Inferior parietal cortex (tissue), 1 donor: ENCODE results near the gene SPPL3.

Experiments used
- DNase-seq: peaks from one replicate; pipeline ENCODE4 v3.0.0-alpha.2; 2016; ENCODE audit errors: extremely low spot score

The SPPL3 gene

DNA sequence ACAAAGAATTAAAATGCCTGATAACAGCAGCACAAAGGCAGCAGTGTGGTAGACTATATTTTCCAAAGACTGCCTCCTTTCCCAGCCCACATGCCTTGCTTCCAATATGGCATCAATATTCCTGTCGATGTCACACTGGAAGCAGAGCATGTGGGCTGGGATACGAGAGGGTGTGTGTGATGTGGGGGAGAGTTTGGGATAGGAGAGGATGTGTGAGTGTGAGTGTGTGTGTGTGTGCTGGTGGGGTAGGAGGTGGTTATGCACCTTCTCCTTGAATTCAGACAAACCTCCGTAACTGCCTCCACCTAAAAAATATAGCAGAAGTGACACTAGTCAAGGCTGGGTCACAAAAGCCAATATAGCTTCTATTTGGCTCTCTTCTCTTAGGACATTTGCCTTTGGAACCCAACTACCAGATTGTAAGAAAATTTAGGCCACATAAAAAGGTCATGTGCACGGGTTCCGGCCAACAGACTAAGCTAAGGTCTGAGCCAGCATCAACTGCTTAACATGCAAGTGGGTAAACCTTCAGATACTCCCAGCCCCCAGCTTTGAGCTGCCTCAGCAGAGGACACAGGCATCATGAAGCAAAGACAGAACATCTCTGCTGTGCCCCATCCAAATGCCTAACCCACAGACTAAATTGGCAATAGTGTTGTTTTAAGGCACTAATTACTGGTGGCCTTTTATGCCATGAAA, 29.5 kb downstream of the SPPL3 start:
- no peak for DNase-seq

DNA sequence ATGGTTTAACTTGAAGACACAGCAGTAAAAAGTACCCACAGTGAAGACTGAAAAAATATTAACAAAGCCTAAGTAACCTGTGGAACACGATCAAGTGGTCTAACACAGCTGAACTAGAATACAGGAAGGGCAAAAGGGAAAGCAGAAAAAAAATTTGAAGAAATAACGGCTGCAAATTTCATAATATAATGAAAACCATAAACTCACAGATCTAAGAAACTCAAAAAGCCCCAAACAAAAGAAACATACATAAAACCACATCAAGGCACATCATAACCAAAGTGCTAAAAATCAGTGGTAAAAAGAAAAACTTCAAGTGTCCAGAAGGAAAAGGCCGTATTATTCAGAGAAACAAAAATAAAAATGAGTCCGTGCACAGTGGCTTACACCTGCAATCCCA, 30.9 kb downstream of the SPPL3 start:
- no peak for DNase-seq

DNA sequence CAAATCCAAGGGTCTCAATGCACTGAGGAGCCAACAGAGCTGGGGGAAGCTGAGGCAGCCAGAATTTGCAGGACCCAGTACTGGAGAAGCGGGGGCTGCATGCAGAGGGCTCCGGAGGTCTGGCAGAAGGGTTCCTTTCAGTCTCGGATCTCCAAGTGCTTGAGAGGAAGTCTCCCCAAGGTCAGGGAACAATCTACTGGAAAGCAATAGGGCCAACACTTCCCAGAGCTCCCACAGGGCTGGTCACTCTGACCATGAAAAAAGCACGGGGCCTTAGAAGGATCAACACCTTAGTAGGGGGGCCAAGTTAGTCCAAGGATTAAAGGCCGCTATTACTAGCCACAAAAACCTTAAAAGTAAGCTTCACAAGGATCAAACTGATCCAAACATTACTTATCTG, 31.7 kb downstream of the SPPL3 start:
- no peak for DNase-seq

DNA sequence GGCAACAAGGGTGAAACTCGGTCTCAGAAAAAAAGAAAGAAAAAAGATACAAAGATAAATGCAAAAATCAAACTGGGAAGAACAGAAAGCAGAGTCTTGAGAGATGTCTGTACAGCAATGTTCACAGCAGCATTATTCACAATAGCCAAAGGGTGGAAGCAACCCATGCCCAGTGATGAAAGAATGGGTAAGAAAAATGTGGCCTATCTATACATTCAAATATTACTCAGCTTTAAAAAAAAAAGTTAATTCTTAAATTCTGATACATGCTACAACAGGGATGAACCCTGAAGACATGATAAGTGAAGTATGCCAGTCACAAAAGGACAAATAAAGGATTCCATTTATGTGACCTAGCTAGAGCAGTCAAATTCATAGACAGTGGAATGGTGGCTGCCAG, 33.7 kb downstream of the SPPL3 start:
- no peak for DNase-seq

DNA sequence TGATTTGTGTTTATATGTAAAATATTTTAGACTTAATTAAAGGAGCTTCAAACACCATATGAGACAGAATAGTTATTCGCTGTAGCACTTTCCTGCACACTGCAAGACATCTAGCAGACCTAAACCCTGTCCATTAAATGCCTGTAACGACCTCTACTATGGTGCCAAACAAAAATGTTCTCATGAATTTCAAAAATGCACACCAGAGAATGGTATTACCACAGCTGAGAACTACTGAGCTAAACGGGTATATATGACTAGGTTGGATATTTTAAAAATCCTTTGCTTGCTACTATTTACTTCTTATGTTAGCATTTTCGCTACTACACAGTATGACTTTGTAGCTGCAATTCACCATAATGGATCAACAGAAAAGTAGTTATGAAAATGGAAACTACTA, 34.8 kb downstream of the SPPL3 start:
- no peak for DNase-seq

DNA sequence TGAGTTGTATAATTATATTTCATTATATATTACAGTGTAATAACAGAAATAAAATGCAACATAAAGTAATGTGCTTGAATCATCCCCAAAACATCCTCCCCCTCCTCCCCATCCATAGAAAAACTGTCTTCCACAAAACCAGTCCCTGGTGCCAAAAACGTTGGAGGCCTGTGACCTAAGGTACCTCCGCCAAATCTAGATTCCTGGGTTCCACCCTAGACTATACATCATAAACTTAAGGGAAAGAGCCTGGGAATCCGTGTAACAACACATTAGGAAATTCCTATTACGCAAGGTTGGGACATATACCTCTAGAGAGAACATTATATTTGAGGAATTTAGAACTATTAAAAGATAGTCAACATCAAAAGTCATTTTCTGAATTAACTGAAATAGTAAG, 38.0 kb downstream of the SPPL3 start:
- DNase-seq = no peak

DNA sequence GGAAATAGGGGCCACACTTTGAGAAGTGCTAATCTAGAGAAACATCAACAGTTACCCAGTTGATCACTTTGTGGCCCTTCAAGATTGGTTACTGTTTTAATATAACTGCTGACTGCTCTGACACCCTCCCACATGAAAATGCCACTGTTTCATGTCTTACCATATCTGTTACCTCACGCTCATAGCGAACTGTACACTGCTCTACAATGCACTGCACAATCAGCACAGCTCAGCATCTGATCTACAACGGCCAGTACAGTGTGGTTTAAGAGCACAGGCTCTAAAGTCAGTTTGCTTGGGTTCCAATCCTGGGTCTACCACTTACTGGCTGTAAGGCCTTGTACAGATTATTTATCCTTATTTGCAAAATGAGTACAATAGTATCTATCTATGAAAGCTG, 39.1 kb downstream of the SPPL3 start:
- DNase-seq = no peak

DNA sequence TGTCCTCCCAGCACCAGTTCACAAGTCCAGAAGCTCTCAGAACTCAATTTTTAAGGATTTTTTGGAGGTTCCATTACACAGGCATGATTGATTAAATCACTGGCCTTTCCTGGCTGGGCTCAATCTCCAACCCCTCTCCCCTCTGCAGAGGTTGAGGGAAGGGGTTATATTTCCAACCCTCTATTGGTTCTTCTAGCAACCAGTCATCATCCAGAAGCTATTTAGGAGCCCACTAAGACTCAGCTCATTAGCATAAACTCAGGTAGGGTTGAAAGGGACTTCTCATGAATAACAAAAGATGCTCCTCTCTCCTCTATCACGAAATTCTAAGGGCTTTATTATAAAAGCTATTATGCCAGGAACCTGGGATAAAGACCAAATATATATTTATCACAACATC, 41.5 kb downstream of the SPPL3 start:
- no peak for DNase-seq

DNA sequence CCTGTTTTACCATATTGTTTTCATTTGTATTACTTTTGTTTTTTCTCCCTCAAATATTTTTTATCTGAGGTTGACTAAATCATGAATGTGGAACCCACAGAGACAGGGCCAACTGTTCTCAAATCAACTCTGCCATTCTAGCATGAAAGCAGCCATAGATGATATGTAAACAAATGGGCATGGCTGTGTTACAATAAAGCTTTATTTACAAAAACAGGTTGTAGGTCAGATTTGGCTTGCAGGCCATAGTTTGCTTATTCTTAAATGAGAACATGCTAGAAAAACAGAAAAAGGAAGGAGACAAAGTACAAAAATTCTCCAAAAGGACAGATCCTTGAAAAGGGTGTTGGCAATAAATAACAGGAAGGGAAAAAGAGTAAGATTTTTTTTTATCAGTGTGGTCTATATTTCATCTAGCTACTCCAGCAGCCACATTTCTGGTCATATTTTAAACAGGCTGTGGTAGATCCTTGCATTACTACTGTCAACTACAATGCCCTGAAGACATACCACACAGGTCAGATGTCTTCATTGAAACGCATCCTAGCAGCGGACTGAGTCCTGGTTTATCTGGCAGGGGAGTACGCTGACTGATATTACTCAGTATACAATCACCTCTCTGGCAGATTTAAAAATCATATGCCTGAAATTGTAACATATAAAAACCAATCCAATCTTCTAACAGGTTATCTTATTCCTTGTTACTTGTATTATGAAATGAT, 42.9 kb downstream of the SPPL3 start:
- DNase-seq = no peak

DNA sequence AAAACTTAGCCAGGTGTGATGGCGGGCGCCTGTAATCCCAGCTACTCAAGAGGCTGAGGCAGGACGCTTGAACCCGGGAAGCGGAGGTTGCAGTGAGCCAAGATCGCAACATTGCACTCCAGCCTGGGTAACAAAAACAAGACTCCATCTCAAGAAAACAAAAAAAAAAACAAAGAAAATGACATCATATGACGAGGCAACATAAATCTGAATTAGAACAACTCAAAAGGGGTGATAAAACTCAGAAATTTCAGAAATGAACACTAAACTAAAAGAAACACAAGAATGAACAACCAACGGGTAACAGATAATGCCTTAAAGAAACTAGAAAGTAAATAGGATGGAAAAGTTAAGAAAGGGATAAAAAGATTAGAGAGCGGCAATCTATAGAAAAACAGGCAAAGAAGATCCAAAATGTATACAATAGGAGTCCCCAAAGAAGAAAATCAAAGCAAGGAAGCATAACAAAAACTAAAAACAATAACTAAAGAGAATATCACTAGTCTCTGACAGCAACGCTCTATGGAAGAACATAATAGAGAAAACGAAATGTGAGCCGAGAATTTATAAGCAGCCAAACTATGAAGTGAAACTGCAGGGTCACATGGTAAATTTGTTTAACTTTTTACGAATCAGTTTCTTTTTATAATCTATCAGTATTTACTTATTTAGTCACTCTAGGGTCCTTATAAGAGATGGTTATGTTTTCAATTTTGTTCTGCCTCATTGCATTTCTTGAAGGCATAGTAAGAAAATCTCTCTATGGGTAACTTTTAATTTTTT, 45.7 kb downstream of the SPPL3 start:
- no peak for DNase-seq

DNA sequence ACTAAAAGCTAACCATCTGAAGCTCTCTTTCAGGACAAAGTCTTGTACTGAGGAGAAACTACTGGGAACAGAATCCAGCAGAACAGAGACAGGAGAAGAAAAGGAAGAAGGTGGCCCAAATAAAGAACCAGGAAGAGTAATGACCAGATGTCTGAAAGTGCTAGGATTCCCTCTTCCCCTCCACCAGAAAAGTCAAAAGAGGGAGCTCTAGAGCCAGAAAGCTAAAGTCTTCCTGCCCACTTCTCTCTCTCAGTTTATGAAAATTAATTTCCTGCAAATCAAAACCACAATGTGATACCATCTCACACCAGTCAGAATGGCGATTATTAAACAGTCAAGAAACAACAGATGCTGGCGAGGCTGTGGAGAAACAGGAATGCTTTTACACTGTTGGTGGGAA, 47.2 kb downstream of the SPPL3 start:
- no peak for DNase-seq

DNA sequence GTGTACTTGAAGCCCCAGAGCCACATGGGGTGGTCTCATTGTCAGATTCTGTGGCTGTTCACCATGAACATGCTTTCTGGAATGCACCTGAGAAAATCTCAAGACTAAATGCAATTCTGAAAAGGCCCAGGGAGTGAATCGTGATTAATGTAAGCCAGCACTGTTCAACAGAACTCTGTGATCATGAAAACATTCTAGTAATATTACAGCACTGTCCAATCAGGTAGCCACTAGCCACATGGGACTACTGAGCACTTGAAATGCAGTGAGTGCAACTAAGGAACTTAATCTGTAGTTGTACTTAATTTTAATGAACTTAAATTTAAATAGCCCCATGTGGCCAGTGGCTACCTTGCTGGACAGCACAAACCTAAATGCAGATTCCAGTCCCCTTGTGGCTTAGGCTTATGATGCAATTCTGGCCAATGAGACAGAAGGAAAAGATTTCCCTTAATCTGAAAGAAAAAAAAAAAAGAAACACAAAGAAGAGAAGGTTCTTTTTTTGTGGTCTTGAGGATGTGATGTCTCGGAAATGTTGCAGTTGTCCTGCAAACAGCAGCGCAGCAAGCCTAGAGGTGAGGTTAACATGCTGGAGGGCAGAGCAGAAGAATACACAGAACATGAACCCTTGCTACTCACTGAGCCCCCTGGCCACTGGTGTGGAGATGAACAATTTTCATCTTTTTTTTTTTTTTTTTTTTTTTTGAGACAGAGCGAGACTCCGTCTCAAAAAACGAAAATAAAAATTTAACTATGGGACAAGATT, 48.2 kb downstream of the SPPL3 start:
- no peak for DNase-seq

DNA sequence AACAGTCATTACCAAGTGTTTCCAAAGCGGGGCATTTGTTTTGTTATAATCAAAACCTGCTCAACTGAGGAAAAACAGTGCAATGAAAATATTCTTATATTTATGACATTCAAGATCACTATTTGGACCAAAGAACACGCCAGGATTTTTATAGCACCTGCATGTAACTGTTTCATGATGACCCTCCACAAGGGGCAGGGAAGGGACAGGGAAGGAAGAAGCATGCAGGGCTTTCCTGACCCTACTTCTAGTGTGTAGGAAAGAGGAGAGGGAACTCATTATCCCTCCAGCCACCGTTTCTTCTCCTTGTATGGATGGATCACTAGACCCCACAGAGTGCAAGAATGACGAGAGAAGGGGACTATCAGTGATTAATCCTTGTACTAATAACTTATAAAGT, 49.4 kb downstream of the SPPL3 start:
- no peak for DNase-seq

DNA sequence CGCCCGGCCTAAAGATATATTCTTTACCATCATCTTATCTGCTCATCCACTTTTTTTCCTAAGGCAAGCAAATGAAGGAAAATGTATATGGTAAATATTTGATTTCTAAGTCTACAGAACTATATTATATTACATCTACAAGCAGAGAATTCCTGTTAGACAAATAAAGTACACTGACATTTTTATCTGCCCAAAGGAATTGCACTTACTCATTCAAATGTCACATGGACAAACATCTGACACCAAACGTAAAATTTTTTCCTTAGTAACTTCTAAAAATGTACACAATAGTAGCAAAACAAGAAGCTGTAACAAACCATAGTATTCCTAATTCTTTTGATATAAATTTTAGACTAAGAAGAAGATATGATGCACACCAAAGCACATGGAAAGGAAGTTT, 51.0 kb downstream of the SPPL3 start:
- no peak for DNase-seq

DNA sequence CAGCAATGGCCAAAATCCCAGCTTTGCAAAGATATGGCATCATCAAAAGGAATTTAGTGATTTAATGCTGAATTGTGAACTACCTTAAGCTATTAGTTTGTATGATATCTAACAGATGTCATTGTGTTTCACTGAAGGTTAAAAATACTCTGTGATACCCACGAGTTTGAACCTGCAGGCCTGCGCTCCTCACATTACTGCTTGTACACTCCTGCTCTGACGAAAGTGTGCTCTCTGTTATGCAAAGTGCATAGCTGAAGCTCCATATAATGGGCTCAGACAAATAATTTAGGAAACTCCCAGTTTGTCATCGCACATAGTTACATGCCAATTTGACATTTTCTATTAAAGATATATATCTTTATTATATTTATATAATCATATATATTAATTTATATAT, 52.2 kb downstream of the SPPL3 start:
- no peak for DNase-seq

DNA sequence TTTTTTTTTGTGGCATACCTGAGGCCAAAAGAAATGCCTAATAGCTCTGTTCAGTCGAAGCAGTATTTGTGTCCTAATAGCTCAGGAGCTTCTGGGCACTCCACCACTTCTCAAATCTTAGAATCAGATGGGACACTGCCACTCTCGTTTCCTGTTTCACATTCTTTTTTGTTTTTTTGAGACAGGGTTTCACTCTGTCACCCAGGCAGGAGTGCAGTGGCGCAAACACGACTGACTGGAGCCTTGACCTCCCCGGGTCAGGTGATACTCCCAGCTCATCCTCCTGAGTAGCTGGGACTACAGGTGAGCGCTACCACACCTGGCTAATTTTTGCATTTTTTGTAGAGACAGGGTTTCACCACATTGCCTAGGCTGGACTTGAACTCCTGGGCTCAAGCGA, 52.7 kb downstream of the SPPL3 start:
- no peak for DNase-seq

DNA sequence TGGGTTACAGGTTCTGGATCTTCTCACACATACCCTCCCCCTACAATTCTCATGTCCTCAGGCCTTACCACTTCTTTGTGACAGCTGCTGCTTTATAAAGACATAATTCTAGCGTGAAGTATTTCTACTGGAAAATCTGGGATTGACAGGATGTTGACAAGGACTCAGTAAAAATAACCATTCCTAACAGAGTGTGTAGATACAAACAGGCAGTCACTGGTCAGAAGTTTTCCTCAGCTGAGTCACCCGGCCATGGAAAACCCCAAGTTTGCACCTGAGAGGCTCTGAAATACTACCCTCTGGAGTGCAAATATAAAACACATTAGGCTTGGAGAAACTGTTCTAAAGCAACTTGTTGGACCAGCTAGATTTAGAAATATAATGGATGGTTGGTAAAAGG, 54.4 kb downstream of the SPPL3 start:
- DNase-seq = no peak

DNA sequence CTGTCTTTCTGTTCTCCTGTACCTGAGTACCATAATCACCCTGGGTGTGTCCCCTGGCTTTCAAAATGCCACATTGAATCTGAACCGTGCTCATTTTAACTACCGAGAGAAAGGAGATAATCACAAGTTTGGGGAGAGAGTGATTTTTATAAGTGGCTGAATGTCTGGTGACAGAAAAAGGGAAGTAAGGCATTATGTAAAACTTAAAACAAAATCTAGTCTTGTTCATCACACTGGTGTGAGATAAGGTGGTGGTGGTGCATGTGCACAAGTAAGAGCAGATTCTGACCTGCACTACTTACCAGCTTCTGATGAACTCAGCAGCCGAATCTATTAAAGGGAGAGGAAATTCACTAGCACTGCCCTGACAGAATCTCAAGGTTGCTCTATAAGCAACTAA, 56.3 kb downstream of the SPPL3 start:
- DNase-seq = no peak

DNA sequence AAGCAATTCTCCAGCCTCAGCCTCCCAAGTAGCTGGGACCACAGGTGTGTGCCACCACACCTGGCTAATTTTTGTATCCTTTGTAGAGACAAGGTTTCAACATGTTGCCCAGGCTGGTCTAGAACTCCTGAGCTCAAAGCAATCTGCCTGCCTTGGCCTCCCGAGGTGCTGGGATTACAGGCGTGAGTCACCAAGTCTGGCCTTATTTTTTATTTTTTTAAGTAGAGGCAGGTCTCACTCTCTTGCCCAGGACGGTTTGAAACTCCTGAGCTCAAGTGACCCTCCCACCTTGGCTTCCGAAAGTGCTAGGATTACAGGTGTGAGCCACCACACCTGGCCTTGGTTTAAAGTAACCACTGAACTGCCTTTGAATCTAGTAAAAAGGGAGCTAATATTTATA, 56.8 kb downstream of the SPPL3 start:
- DNase-seq = no peak

DNA sequence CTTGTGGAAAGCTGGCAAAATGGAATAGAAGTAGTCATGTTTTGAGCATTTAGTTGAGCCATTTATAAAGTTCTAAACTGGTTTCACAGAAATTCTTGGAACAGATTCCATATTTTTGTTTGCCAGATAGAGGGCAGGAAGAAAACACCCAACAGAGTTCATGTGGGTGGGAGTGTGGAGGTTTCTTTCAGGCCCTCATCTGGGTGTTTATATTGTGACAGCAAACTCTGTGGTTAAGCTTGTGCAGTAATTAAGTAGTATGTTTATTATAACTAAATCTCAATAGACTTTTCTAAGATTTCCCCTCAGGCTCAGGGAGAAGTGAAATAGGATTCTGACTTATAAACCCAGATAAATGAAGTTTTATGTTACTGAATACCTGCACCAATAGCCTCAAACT, 57.4 kb downstream of the SPPL3 start:
- DNase-seq = no peak

DNA sequence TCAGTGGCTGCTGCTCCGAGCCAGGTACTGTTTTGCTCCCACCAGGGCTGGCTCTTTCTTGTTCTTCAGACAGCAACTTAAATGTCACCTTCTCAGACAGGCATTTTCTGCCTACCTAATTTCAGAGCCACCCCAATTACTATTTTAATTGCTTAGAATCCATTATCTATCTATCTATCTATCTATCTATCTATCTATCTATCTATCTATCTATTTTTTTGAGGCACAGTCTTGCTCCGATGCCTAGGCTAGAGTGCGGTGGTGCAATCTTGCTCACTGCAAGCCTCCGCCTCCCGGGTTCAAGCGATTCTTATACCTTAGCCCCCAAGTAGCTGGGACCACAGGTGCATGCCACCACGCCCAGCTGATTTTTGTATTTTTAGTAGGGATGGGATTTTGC, 58.5 kb downstream of the SPPL3 start:
- no peak for DNase-seq

DNA sequence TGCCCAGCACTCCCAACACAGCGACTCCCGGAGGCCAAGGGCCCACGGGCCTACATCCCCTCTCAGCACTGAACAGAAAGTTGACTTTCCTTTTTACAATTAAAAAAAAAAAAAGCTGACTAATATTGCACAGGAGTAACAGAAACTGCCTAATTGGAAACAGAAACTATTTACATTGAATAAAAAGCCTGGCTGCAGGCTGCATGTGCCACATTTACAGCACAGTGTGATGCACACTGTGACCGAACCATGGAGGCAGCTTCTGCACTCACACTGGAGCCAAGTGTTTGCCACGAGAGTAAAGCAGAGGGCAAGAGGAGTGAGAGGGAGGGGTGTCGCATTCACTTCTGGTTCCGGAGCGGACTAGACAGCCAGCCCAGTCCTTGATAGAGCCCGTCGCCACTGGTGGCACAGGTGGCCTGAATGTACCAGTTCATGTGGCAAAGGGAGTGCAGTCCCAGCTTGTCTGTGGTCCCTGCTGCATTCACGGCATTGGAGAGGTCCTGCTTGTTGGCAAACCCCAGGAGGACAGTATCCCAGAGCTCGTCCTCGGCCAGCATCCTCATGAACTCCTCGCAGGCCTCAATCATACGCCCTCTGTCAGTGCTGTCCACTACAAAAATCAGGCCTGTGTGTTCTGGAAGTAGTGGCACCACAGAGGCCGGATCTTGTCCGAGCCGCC, 59.2 kb downstream of the SPPL3 start:
- no peak for DNase-seq
